T-helper 1 cell treated with Interleukin-12 subunit alpha and Interleukin-12 subunit beta and Interleukin-4 antibody, amounts not matched to agents 30 ng/mL and 1 ng/mL, for 36 hours (primary cell): ENCODE results near the gene TIAM2. TPM values are rescaled to one million over a fixed set of nuclear protein-coding genes. Genes with fewer than 3 reads are reported as not detected.
"Not testable (repeated sequence)": the region's sequence is repeated elsewhere in the genome, so short reads cannot be mapped to it uniquely, and the experiment has no call there.

Source experiments
- intact Hi-C: fragments of 100-400 bp; cut with micrococcal nuclease; formaldehyde crosslinking; loops from one replicate; pipeline ENCODE4 v1.15.1; 2024
- total RNA-seq: library from RNA; stranded (reverse); gene quantifications from 2 replicates; pipeline ENCODE4 v1.2.3, GENCODE V29; 2022

Gene TIAM2
- total RNA-seq, 1 donor from 2014 or later = 7.6 TPM

- intact Hi-C loops = loop anchor here (1.0 to 5.0 kb wide), 10 partner anchors 11 to 907 kb away; partner anchors contain the start of genes SCAF8 and TFB1M
These were observed 159.2 kb downstream of the TIAM2 start for GRCh38 chr6:155154158-155154830.

GRCh38 chr6:155155787-155156447, 160.8 kb downstream of the TIAM2 start:
- intact Hi-C loops = no loop called here

GRCh38 chr6:155157101-155157500, 162.0 kb downstream of the TIAM2 start:
- intact Hi-C loops = no loop called here

GRCh38 chr6:155158030-155158843, 163.1 kb downstream of the TIAM2 start:
- intact Hi-C loops = no loop called here

- intact Hi-C loops = no loop called here
These were observed 167.6 kb downstream of the TIAM2 start for GRCh38 chr6:155162682-155163081.

GRCh38 chr6:155163601-155164000, 168.5 kb downstream of the TIAM2 start:
- intact Hi-C loops = no loop called here

GRCh38 chr6:155165029-155165710, 170.1 kb downstream of the TIAM2 start:
- intact Hi-C loops = no loop called here

GRCh38 chr6:155170519-155170918, 175.4 kb downstream of the TIAM2 start:
- intact Hi-C loops = loop anchor here (2.0 to 10.0 kb wide), 6 partner anchors 44 to 1607 kb away; partner anchors contain the start of gene ARID1B

GRCh38 chr6:155171109-155171746, 176.1 kb downstream of the TIAM2 start:
- intact Hi-C loops = loop anchor here (1.0 to 10.0 kb wide), 15 partner anchors 17 to 1849 kb away; partner anchors contain the start of genes ARID1B, SCAF8 and TFB1M

- intact Hi-C loops = loop anchor here (1.0 to 10.0 kb wide), 15 partner anchors 18 to 1848 kb away; partner anchors contain the start of genes ARID1B, SCAF8 and TFB1M
These were observed 176.8 kb downstream of the TIAM2 start for GRCh38 chr6:155171747-155172449.

GRCh38 chr6:155173488-155173887, 178.4 kb downstream of the TIAM2 start:
- intact Hi-C loops = loop anchor here (5.0 to 10.0 kb wide), 5 partner anchors 66 to 1604 kb away; partner anchors contain the start of gene ARID1B

GRCh38 chr6:155174576-155175211, 179.6 kb downstream of the TIAM2 start:
- intact Hi-C loops = loop anchor here (1.0 to 10.0 kb wide), 8 partner anchors 67 to 1603 kb away; partner anchors contain the start of gene ARID1B

GRCh38 chr6:155177363-155177961, 182.3 kb downstream of the TIAM2 start:
- intact Hi-C loops = loop anchor here (1.0 to 10.0 kb wide), 5 partner anchors 10 to 1023 kb away; no protein-coding TSS in a partner anchor

GRCh38 chr6:155181498-155181897, 186.4 kb downstream of the TIAM2 start:
- intact Hi-C loops = no loop called here

- intact Hi-C loops = no loop called here
These were observed 187.0 kb downstream of the TIAM2 start for GRCh38 chr6:155182103-155182502.

- intact Hi-C loops = no loop called here
These were observed 188.0 kb downstream of the TIAM2 start for GRCh38 chr6:155183095-155183494.

GRCh38 chr6:155185041-155185440, 189.9 kb downstream of the TIAM2 start:
- intact Hi-C loops = not testable (repeated sequence)

- intact Hi-C loops = no loop called here
These were observed 190.4 kb downstream of the TIAM2 start for GRCh38 chr6:155185544-155185943.
